ENCODE measurements around the gene FAM177B. TPM values are rescaled to one million over a fixed set of nuclear protein-coding genes. Genes with fewer than 3 reads are reported as not detected.
A peak's percentile ranks its signal among the peaks of the same experiment; 100 is the strongest.

FAM177B gene
- total RNA-seq, 1 experiment from 2014 or later: not detected

DNA sequence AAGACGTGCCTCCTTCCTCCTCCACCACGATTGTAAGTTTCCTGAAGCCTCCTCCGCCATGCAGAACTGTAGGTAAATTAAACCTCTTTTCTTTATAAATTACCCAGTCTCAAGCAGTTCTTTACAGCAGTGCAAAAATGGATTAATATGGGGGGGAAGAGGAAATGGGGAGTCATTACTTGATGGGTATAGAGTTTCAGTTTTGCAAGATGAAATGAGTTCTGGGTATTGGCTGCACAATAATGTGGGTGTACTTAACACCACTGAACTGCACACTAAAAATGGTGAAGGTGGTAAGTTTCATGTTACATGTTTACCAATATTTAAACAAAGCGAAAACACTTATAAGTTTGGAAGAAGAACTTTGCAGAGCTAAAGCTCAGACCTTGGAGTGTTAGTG is 53.5 kb downstream of the FAM177B start:
- ChIA-PET CTCF (interaction anchor here (1.0 kb wide), 1 partner anchor 290 kb away, joined by 3 read pairs; no protein-coding TSS in a partner anchor), POLR2A (ENCODE audit: unreplicated experiment) (no interaction called here)
- intact Hi-C loops (cut with micrococcal nuclease): loop anchor here (10.0 kb wide), 1 partner anchor 894 kb away; no protein-coding TSS in a partner anchor
- no peak overlapping the region for H3K4me3 ChIP-seq (ENCODE audit: low read length)
- BruUV-seq (replicated peaks): no TSS peak
- H3K9me2 ChIP-seq (replicated peaks; ENCODE audit: low read length): no peaks in the 10 kb centered on the region
- H3K4me2 ChIP-seq (ENCODE audit: low read length): no peak overlapping the region
- H3K27ac ChIP-seq (ENCODE audit: low read length): no peak overlapping the region
- no peak overlapping the region for H2AFZ ChIP-seq (ENCODE audit: low read length)
- TF ChIP-seq EZH2phosphoT487 (IDR thresholded peaks at IDR 0.05; ENCODE audit: borderline replicate concordance, low read length) (no peak), EZH2 (IDR thresholded peaks at IDR 0.05; ENCODE audit: low read length, unreplicated experiment) (no peak), CTCF (conservative IDR thresholded peaks at IDR 0.05; ENCODE audit: low read depth, low read length) (no peak)
- H3F3A ChIP-seq (ENCODE audit: low read length, unreplicated experiment): no peaks in the 10 kb centered on the region
- no peaks in the 10 kb centered on the region for H4K20me1 ChIP-seq (ENCODE audit: low read length)
- H3K4me1 ChIP-seq (ENCODE audit: insufficient read depth, low read length): peaks cover 7% of the 10 kb centered on the region
- no peaks in the 10 kb centered on the region for H3K79me2 ChIP-seq (ENCODE audit: low read length)
- DNase-seq (no peak), ATAC-seq (no peak)
- H3K9ac ChIP-seq (ENCODE audit: low read length): no peak overlapping the region
- no peaks in the 10 kb centered on the region for H3K36me3 ChIP-seq (ENCODE audit: low read depth, low read length)
- no peaks in the 10 kb centered on the region for H3K9me3 ChIP-seq (ENCODE audit: low read length)
- no peaks in the 10 kb centered on the region for H3K27me3 ChIP-seq (ENCODE audit: low read length)

- DNase-seq (no peak), ATAC-seq (peak; percentile 16; the same call in 1 of the 2 replicates)
- POLR2A ChIA-PET (ENCODE audit: unreplicated experiment): interaction anchor here (0.5 kb wide), 1 partner anchor 122 kb away, joined by 3 read pairs; no protein-coding TSS in a partner anchor
- Histone ChIP-seq H3K9me2 (replicated peaks; ENCODE audit: low read length) (no peaks in the 10 kb centered on the region), H3K9me3 (ENCODE audit: low read length) (no peaks in the 10 kb centered on the region), H3K4me2 (ENCODE audit: low read length) (no peak overlapping the region), H3K4me1 (ENCODE audit: insufficient read depth, low read length) (peaks cover 3% of the 10 kb centered on the region), H3K36me3 (ENCODE audit: low read depth, low read length) (no peaks in the 10 kb centered on the region), H3K79me2 (ENCODE audit: low read length) (no peaks in the 10 kb centered on the region), H2AFZ (ENCODE audit: low read length) (no peak overlapping the region), H3K4me3 (ENCODE audit: low read length) (no peak overlapping the region), H3K27ac (ENCODE audit: low read length) (no peak overlapping the region), H3F3A (ENCODE audit: low read length, unreplicated experiment) (no peaks in the 10 kb centered on the region), H3K9ac (ENCODE audit: low read length) (no peak overlapping the region), H4K20me1 (ENCODE audit: low read length) (no peaks in the 10 kb centered on the region), H3K27me3 (ENCODE audit: low read length) (no peaks in the 10 kb centered on the region)
- CTCF ChIA-PET: interaction anchor here (1.0 kb wide), 1 partner anchor 290 kb away, joined by 3 read pairs; no protein-coding TSS in a partner anchor
- no TSS peak for BruUV-seq (replicated peaks)
- intact Hi-C loops (cut with micrococcal nuclease): loop anchor here (10.0 kb wide), 1 partner anchor 894 kb away; no protein-coding TSS in a partner anchor
- TF ChIP-seq EZH2phosphoT487 (IDR thresholded peaks at IDR 0.05; ENCODE audit: borderline replicate concordance, low read length) (no peak), EZH2 (IDR thresholded peaks at IDR 0.05; ENCODE audit: low read length, unreplicated experiment) (no peak), CTCF (conservative IDR thresholded peaks at IDR 0.05; ENCODE audit: low read depth, low read length) (no peak)
Measured at GRCh38 chr1:222791006-222791710, 54.2 kb downstream of the FAM177B start.

- no peaks in the 10 kb centered on the region for H3K36me3 ChIP-seq (ENCODE audit: low read depth, low read length)
- no peak overlapping the region for H3K4me3 ChIP-seq (ENCODE audit: low read length)
- intact Hi-C loops (cut with micrococcal nuclease): loop anchor here (1.0 to 10.0 kb wide), 4 partner anchors 54 to 892 kb away; no protein-coding TSS in a partner anchor
- no peak overlapping the region for H3K4me2 ChIP-seq (ENCODE audit: low read length)
- no peaks in the 10 kb centered on the region for H3K4me1 ChIP-seq (ENCODE audit: insufficient read depth, low read length)
- no peak overlapping the region for H3K27ac ChIP-seq (ENCODE audit: low read length)
- TF ChIP-seq CTCF (conservative IDR thresholded peaks at IDR 0.05; ENCODE audit: low read depth, low read length) (peak; percentile 95), EZH2phosphoT487 (IDR thresholded peaks at IDR 0.05; ENCODE audit: borderline replicate concordance, low read length) (no peak)
- H3K9me3 ChIP-seq (ENCODE audit: low read length): no peaks in the 10 kb centered on the region
- POLR2A ChIA-PET (ENCODE audit: unreplicated experiment): no interaction called here
- H3F3A ChIP-seq (ENCODE audit: low read length, unreplicated experiment): no peaks in the 10 kb centered on the region
- no peaks in the 10 kb centered on the region for H3K79me2 ChIP-seq (ENCODE audit: low read length)
- CTCF ChIA-PET: no interaction called here
- ATAC-seq (peak; percentile 38; the same call in 1 of the 2 replicates), DNase-seq (peak; percentile 74)
- no peak overlapping the region for H3K9ac ChIP-seq (ENCODE audit: low read length)
- H3K27me3 ChIP-seq (ENCODE audit: low read length): no peaks in the 10 kb centered on the region
- BruUV-seq (replicated peaks): no TSS peak
- no peak overlapping the region for H2AFZ ChIP-seq (ENCODE audit: low read length)
- no peaks in the 10 kb centered on the region for H4K20me1 ChIP-seq (ENCODE audit: low read length)
- H3K9me2 ChIP-seq (replicated peaks; ENCODE audit: low read length): no peaks in the 10 kb centered on the region
Measured at GRCh38 chr1:222792744-222793143, 55.7 kb downstream of the FAM177B start.

Data from PC-3 (cell line).